ENCODE data around the gene RAP1GDS1. TPM values are rescaled to one million over a fixed set of nuclear protein-coding genes. Genes with fewer than 3 reads are reported as not detected.

RAP1GDS1 gene
- total RNA-seq, 2 donors from 2014 or later = 16.7 to 34.6 TPM

DNA sequence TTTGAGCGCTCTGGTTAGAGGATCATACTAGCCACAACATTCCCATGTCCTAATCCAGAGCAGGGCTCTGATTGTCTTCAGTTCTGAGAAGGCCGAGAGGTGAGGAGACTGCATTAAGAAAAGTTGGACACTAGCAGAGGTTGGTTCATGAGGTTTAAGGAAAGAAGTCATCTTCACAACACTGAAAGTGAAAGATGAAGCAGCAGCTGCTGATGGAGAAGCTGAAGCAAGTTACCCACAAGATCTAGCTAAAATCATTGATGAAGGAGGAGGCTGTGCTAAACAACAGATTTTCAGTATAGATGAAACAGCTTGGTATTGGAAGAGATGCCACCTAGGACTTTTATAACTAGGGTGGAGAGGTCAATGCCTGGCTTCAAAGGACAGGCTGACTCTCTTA, 36.8 kb downstream of the RAP1GDS1 start:
- ATAC-seq (ENCODE audit: insufficient number of reproducible peaks, low FRiP score, low read depth) (no peak), DNase-seq (ENCODE audit: low spot score) (no peak)
- no peaks in the 10 kb centered on the region for H3K9me3 ChIP-seq
- no peak overlapping the region for H3K27ac ChIP-seq
- no peak overlapping the region for H3K4me3 ChIP-seq
- peaks cover 0 to 14% of the 10 kb centered on the region in 2 donors for H3K4me1 ChIP-seq (ENCODE audit: control insufficient read depth in 1 of 2, low read depth in 2 of 2)
- H3K27me3 ChIP-seq (replicated peaks; ENCODE audit: insufficient read depth) = no peaks in the 10 kb centered on the region
- H3K36me3 ChIP-seq = peaks cover 4% of the 10 kb centered on the region
- TF ChIP-seq CTCF (IDR thresholded peaks at IDR 0.05) = no peak

DNA sequence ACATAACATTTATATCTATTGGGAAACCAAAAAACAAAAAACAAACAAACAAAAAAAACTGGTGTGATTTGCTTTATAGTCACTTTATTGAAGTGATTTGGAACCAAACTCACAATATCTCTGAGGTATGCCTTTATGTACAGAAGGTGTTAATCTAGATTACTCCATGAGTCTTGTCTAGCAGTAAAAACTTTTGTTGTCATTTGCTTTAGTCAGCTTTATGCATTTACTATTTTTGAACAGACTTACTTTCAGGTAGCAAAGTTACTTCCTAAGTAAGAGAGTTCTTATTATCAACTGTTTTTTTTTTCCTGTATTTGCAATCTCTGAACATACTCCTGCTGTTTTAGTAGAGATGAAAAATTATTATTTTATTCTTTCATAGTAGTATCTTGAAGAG, 39.5 kb downstream of the RAP1GDS1 start:
- H3K4me3 ChIP-seq = no peak overlapping the region
- no peak for TF ChIP-seq CTCF (IDR thresholded peaks at IDR 0.05)
- H3K36me3 ChIP-seq = peaks cover 4% of the 10 kb centered on the region
- DNase-seq (ENCODE audit: low spot score) (no peak), ATAC-seq (ENCODE audit: insufficient number of reproducible peaks, low FRiP score, low read depth) (no peak)
- no peaks in the 10 kb centered on the region for H3K27me3 ChIP-seq (replicated peaks; ENCODE audit: insufficient read depth)
- no peak overlapping the region for H3K27ac ChIP-seq
- H3K9me3 ChIP-seq = no peaks in the 10 kb centered on the region
- no peaks in the 10 kb centered on the region for H3K4me1 ChIP-seq (ENCODE audit: control insufficient read depth in 1 of 2, low read depth in 2 of 2)

DNA sequence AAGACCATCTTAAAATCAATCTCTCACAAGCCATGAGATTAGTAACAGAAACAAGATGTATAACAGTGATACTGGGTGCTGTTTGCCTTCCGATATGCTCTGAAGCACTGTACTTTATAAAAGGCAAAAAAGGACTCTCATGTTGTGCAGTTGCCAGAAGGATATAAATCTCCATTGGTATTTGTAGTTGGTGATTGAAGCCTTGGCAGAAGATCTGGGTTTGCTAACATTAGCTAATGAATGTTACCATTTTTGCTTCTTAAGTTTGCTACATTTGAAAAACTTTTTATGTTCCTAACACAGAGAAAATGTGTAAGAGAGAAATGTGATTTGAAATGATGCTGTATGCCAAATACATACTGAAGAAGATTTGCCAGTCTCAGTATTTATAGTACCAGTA, 44.4 kb downstream of the RAP1GDS1 start:
- DNase-seq (ENCODE audit: low spot score) (no peak), ATAC-seq (ENCODE audit: insufficient number of reproducible peaks, low FRiP score, low read depth) (no peak)
- H3K27me3 ChIP-seq (replicated peaks; ENCODE audit: insufficient read depth) = no peaks in the 10 kb centered on the region
- peaks cover 4% of the 10 kb centered on the region for H3K36me3 ChIP-seq
- H3K4me3 ChIP-seq = no peak overlapping the region
- H3K4me1 ChIP-seq (ENCODE audit: control insufficient read depth in 1 of 2, low read depth in 2 of 2) = no peaks in the 10 kb centered on the region
- no peak for TF ChIP-seq CTCF (IDR thresholded peaks at IDR 0.05)
- no peak overlapping the region for H3K27ac ChIP-seq
- no peaks in the 10 kb centered on the region for H3K9me3 ChIP-seq

DNA sequence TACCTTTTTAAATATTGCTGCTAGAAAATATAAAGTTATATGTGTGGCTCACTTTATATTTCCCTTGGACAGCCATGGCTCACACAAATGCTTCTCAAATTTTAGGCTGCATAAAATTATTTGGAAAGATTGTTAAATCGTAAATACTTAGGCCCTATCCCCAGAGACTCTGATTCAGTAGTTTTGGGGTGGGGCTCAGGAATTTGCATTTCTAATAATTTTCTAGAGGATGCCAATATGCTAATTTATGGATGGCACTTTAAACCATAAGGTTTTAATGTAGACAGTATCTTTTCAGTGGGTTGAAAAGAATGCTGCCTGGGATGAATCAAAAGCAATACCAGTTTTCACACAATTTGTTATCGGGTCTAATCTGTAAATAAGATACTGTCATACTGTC, 49.7 kb downstream of the RAP1GDS1 start:
- Histone ChIP-seq H3K4me3 (no peak overlapping the region), H3K36me3 (no peaks in the 10 kb centered on the region), H3K4me1 (ENCODE audit: control insufficient read depth in 1 of 2, low read depth in 2 of 2) (no peaks in the 10 kb centered on the region), H3K9me3 (no peaks in the 10 kb centered on the region), H3K27ac (no peak overlapping the region), H3K27me3 (replicated peaks; ENCODE audit: insufficient read depth) (no peaks in the 10 kb centered on the region)
- no peak for TF ChIP-seq CTCF (IDR thresholded peaks at IDR 0.05)
- ATAC-seq (ENCODE audit: insufficient number of reproducible peaks, low FRiP score, low read depth) (no peak), DNase-seq (ENCODE audit: low spot score) (no peak)

DNA sequence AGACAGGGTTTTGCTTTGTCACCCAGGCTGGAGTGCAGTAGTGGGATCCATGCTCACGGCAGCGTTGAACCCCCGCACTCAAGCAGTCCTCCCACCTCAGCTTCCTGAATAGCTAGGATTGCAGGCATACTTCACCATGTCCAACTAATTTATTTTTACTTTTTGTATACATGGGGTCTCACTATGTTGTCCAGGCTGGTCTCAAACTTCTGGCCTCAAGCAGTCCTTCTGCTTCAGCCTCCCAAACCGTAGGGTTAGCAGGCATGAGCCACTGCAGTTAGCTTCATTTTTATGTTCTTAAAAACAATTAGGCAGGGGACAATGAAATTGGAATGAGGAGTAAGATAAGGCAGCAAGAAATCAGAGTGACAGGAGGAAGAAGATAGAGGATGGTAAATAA, 50.5 kb downstream of the RAP1GDS1 start:
- ATAC-seq (ENCODE audit: insufficient number of reproducible peaks, low FRiP score, low read depth) = no peak
- no peak overlapping the region for H3K27ac ChIP-seq

More for the DNA sequence above, 50.5 kb downstream of the RAP1GDS1 start:
- no peak for TF ChIP-seq CTCF (IDR thresholded peaks at IDR 0.05)
- DNase-seq (ENCODE audit: low spot score) = no peak
- no peaks in the 10 kb centered on the region for H3K4me1 ChIP-seq (ENCODE audit: control insufficient read depth in 1 of 2, low read depth in 2 of 2)
- H3K9me3 ChIP-seq = no peaks in the 10 kb centered on the region
- no peak overlapping the region for H3K4me3 ChIP-seq
- H3K36me3 ChIP-seq = no peaks in the 10 kb centered on the region
- no peaks in the 10 kb centered on the region for H3K27me3 ChIP-seq (replicated peaks; ENCODE audit: insufficient read depth)

Data from thoracic aorta (tissue), 2 donors.